AG04449 (cell line): ENCODE measurements around the gene ITGAD.

Experiments
- CTCF ChIA-PET: fragments of 350-600 bp; formaldehyde crosslinking; extraction: SDS; loops from one replicate; lab custom pipeline; 2021; ENCODE audit warnings: antibody characterized with exemption; lab: Yijun Ruan, JAX
- POLR2A ChIA-PET: fragments of 400-600, 350-600 bp; formaldehyde crosslinking; extraction: SDS; loops from one replicate; lab custom pipeline; 2020; ENCODE audit warnings: antibody characterized with exemption, inconsistent platforms; lab: Yijun Ruan, JAX
- DNase-seq: peaks from one replicate; pipeline ENCODE4 v3.0.0-alpha.2; 2010; ENCODE audit warnings: low read depth, low spot score
- H3K4me3 ChIP-seq: 2 replicates; pipeline ENCODE4 v1.5.1; 2011; ENCODE audit warnings: low read depth, mild to moderate bottlenecking, control low read depth, low read length
- CTCF ChIP-seq: IDR thresholded peaks from one replicate; pipeline ENCODE4 v1.5.1; 2011; ENCODE audit warnings: mild to moderate bottlenecking, moderate library complexity, low read length, control low read depth, inconsistent platforms; ENCODE audit not compliant: insufficient read depth; ENCODE audit errors: missing control alignments

ITGAD gene

GRCh38 chr16:31461921-31462804, 69.0 kb downstream of the ITGAD start:
- ChIA-PET CTCF (interaction anchor here (0.6 to 11.7 kb wide), 8 partner anchors 8 to 527 kb away, joined by 3 to 134 read pairs (median 3); partner anchors contain the start of genes TGFB1I1 and ZNF843), POLR2A (interaction anchor here (3.0 kb wide), 1 partner anchor 9 kb away, joined by 12 read pairs; the partner anchor contains the start of gene TGFB1I1)
- no peak overlapping the region for H3K4me3 ChIP-seq
- no peak for DNase-seq
- TF ChIP-seq CTCF = no peak

- no peak overlapping the region for H3K4me3 ChIP-seq
- TF ChIP-seq CTCF = no peak
- ChIA-PET CTCF (interaction anchor here (1.0 kb wide), 1 partner anchor 480 kb away, joined by 3 read pairs; no protein-coding TSS in a partner anchor), POLR2A (no interaction called here)
- DNase-seq = no peak
Measured at GRCh38 chr16:31464348-31464769, 71.2 kb downstream of the ITGAD start.

- CTCF ChIA-PET = no interaction called here
- POLR2A ChIA-PET = no interaction called here
- DNase-seq = no peak
- no peak for TF ChIP-seq CTCF
- H3K4me3 ChIP-seq = no peak overlapping the region
Measured at GRCh38 chr16:31464781-31465260, 71.7 kb downstream of the ITGAD start.

- no peak overlapping the region for H3K4me3 ChIP-seq
- ChIA-PET CTCF (no interaction called here), POLR2A (no interaction called here)
- TF ChIP-seq CTCF = no peak
- DNase-seq = no peak
Measured at GRCh38 chr16:31465788-31466370, 72.7 kb downstream of the ITGAD start.

- no peak overlapping the region for H3K4me3 ChIP-seq
- ChIA-PET POLR2A (no interaction called here), CTCF (no interaction called here)
- DNase-seq = no peak
- TF ChIP-seq CTCF = no peak
Measured at GRCh38 chr16:31466381-31466841, 73.3 kb downstream of the ITGAD start.
